Peyer's patch (tissue), 4 donors: ENCODE data around the gene RIC3.

ENCODE experiments used
- POLR2A ChIP-seq, 2 donors: fragments of 450-650 bp; IDR thresholded peaks; one replicate each; pipeline ENCODE4 v1.5.1; 2017; ENCODE audit warnings: antibody characterized with exemption in 2 of 2, mild to moderate bottlenecking in 2 of 2, moderate library complexity in 2 of 2
- TF ChIP-seq, protein P1 (sequence below), 6 experiments: fragments of 450-650 bp in 4 of 6; fragments of 200-600 bp in 2 of 6; sonication (generic) in 1 of 6; IDR thresholded peaks; one replicate each; pipeline ENCODE4 v1.5.1; 2017 to 2019; ENCODE audit warnings: antibody characterized with exemption in 6 of 6, mild to moderate bottlenecking in 3 of 6, moderate library complexity in 1 of 6

DNA sequence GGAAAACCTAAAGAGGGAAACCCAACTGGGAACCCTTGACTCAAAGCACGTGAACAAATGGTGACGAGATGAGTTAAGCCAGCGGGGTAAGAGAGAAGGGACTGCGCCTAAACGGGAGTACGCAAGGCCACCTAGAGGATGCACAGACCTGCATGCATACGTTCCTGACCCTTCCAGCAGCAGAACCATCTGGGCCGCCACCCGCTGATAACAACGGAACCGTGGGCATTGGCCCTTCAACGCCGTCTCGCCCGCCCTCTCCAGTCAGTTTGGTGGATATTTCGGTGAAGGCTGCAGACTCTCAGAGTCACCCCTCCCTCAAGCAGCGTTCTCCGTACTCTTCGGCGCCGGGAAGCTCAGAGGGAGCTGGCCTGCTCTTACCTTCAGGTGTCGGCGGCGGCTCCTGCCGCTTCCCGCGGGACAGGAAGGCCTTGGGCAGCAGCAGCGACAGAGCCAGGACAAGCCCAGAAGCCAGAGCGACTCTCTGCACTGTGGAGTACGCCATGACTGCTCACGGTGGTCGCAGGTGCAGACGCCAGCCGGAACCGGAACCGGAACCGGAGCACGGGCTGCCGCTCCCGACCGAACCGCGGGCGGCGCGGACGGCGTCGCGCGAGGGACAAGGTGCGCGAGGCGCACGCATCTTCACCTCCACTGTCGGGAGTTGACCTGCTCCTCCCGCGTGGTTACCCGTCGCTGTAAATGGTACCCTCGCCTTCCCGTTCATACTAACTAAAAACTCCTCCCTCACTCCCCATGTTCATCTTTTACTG lies at the start of gene RIC3:
- TF ChIP-seq, protein P1, sequence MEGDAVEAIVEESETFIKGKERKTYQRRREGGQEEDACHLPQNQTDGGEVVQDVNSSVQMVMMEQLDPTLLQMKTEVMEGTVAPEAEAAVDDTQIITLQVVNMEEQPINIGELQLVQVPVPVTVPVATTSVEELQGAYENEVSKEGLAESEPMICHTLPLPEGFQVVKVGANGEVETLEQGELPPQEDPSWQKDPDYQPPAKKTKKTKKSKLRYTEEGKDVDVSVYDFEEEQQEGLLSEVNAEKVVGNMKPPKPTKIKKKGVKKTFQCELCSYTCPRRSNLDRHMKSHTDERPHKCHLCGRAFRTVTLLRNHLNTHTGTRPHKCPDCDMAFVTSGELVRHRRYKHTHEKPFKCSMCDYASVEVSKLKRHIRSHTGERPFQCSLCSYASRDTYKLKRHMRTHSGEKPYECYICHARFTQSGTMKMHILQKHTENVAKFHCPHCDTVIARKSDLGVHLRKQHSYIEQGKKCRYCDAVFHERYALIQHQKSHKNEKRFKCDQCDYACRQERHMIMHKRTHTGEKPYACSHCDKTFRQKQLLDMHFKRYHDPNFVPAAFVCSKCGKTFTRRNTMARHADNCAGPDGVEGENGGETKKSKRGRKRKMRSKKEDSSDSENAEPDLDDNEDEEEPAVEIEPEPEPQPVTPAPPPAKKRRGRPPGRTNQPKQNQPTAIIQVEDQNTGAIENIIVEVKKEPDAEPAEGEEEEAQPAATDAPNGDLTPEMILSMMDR (IDR thresholded peaks at IDR 0.05): no peak
- TF ChIP-seq POLR2A (IDR thresholded peaks at IDR 0.05): no peak
